Right ventricle myocardium superior (tissue), 1 donor: ENCODE data around the gene EVI5L. TPM values are rescaled to one million over a fixed set of nuclear protein-coding genes. Genes with fewer than 3 reads are reported as not detected.
"Not testable (repeated sequence)": the region's sequence is repeated elsewhere in the genome, so short reads cannot be mapped to it uniquely, and the experiment has no call there.

ENCODE experiments used
- ATAC-seq: fragments of 200-7000 bp; cut with Tn5 transposase; one replicate; pipeline ENCODE4 v1.9.1; 2020; ENCODE audit warnings: mild to moderate bottlenecking; ENCODE audit not compliant: poor library complexity
- DNase-seq: peaks from one replicate; pipeline ENCODE4 v3.0.0-alpha.2; 2020
- intact Hi-C: fragments of 100-400 bp; cut with DNase I; formaldehyde crosslinking; loops from one replicate; pipeline ENCODE4 v1.11.2; 2022
- total RNA-seq: library from RNA; stranded (reverse); fragmentation: NEBNext Ultra II Directional; extraction: Animal tissue kit (Norgen Biotek cat#: 25700); gene quantifications from one replicate; pipeline ENCODE4 v1.2.1, GENCODE V29; 2021
- donor health status: DM: no; HTN: yes; CAD: no; lungs with severe emphysema.

The EVI5L gene
- total RNA-seq, 1 donor from 2014 or later = 19.4 TPM

DNA sequence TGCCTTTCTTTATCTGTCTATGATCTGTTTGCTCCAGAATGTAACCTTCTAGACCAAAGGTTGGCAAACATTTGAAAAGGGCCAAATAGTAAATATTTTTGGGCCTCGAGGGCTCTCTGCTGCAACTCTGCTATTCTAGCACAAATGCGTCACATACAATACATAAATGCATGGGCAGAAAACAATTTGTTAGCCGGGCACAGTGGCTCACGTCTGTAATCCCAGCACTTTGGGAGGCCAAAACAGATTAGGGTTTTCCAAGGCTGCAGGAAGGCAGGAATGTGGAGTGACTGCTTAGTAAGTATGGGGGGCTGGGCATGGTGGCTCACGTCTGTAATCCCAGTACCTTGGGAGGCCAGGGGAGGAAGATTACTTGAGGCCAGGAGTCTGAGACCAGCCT is 21.9 kb upstream of the EVI5L start:
- ATAC-seq = no peak

DNA sequence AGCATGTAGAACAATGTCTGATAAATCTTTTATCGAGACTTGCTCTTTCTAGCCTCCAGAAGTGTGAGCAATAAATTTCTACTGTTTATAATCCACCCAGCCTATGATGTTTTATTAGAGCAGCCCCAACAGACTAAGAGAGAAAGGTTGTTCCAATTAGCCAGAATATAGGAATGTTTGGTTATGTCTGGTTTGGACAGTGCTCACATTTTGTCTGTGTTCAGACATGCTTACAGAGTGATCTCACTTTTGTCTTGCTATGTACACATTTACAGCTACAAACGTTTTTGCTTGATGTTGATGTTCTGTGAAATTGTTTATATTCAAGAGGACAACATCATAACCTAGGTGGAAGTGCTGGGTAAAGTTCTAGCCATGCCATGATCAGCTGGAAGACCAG is 18.0 kb upstream of the EVI5L start:
- ATAC-seq (no peak), DNase-seq (no peak)
- intact Hi-C loops = no loop called here

More for the DNA sequence above, 21.9 kb upstream of the EVI5L start:
- DNase-seq = no peak
- intact Hi-C loops = no loop called here

DNA sequence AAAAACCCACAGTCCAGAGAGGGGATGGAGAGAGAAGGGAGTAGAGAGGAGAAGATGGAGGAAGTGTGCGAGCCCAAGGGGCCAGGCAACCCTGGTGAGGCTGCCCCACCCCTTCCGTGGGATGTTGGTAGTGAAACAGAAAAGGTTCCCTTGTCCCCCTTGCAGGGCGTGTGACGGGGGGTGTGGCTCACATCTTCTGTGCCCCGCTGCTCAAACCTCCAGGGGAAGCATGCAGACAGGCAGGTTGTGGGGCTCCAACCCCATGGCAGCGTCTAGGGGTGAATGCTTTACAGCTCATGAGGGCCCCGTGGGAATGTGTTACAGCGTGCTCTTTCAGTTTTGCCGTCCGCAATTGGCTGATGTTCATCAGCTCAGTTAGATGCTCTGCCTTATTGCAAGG is 14.7 kb upstream of the EVI5L start:
- intact Hi-C loops = no loop called here
- no peak for DNase-seq
- ATAC-seq = no peak

DNA sequence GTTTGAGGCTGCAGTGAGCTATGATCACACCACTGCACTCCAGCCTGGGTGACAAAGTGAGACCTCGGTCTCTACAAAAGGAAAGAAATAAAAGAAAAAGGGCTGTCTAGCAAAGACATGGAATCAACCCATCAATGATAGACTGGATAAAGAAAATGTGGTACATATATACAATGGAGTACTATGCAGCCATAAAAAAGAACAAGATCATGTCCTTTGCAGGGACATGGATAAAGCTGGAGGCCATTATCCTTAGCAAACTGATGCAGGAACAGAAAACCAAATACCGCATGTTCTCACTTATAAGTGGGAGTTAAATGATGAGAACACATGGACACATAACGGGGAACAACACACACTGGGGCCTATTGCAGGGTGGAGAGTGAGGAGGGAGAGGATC is 14.0 kb upstream of the EVI5L start:
- ATAC-seq, DNase-seq, intact Hi-C loops: not testable (repeated sequence)

DNA sequence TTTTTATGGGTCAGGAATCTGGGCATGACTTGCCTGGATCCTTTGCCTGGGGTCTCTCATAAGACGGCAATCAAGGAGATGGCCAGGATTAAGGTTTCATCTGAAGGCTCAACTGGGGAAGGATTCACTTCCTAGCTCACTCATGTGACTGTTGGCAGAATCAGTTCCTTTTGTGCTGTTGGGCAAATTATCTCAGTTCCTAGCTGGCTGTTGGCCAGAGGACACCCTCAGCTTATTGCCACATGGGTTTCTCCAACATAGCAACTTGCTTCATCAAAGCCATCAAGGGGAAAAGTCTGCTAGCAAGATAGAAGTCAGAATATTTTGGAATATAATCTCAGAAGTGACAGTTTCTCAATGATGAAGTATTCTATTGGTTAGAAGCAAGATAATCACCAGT is 12.2 kb upstream of the EVI5L start:
- intact Hi-C loops = no loop called here

DNA sequence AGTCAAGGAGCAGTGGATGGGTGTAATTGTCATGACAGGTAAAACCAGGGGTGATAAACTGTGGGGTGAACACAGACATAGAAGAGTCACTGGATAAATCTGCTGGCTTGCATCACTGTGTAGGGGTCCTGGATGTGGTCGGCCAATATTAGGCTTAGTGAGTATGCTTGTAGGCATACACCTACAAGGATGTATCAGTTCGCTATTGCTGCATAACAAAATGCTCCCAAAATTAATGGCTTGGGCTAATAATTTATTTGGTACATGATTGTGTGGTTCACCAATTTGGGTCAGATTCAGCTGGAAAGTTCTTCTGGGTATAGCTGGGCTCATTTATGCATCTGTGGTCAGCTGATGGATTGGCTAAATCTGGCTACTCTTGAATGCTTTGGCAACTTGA is 11.2 kb upstream of the EVI5L start:
- intact Hi-C loops = no loop called here
- no peak for ATAC-seq
- DNase-seq = no peak

More for the DNA sequence above, 12.2 kb upstream of the EVI5L start:
- DNase-seq (no peak), ATAC-seq (no peak)

DNA sequence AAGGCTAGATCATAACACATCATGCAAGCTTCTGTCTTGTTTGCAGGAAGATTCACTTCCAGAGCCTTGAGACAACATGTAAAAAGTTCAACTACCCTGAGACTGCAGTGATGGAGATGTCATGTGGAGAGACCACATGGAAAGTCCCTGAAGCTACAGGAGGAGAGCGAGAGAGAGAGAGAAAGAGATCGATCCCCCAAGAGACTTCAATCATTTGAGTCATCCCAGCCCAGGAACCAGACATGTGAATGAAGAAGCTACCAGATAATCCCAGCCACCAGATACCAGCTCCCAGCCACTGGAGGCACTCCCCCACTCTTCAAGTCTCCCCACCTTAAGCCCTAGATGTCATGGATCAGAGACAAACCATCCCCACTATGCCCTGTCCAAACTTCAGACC is 10.7 kb upstream of the EVI5L start:
- no peak for ATAC-seq
- intact Hi-C loops = no loop called here
- DNase-seq = no peak

DNA sequence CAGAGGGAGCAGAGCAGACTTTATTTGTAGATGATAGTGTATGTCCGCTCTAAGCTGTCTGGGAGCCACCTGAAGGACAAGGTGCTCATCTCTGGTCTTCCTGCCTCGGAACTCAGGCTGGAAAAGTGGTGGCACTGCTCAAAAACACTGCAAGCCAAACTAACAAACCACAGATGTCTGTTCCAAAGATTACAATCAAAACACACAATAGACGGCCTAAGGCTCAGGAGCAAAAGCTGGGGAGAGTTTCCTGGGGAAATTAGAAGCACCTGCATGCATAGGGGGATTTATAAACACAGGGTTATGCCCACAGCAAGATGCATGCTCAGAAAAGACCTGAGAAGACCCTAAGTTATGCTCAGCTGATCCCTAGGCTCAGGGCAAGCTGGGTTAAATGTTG is 9.4 kb upstream of the EVI5L start:
- intact Hi-C loops = no loop called here
- DNase-seq (no peak), ATAC-seq (no peak)

DNA sequence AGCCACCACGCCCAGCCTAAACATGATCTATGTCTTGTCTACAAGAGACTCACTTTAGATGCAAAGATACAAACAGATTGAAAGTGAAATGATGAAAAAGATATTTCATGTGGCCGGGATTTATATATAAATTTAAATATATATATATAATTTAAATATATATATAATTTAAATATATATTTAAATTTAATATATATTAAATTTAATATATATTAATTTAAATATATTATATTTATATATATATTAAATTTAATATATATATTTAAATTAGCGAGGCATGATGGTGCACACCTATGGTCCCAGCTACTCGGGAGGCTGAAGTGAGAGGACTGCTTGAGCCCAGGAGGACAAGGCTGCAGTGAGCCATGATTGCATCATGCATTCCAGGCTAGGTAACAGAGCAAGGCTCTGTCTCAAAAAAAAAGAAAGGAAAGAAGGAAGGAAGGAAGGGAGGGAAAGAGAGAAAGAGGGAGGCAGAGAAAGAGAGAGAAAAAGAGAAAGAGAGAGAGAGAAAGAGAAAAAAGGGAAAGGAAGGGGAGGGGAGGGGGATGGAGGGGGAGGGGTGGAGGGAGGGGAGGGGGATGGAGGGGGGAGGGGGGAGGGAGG is 7.0 kb upstream of the EVI5L start:
- intact Hi-C loops = no loop called here
- DNase-seq (no peak), ATAC-seq (no peak)

DNA sequence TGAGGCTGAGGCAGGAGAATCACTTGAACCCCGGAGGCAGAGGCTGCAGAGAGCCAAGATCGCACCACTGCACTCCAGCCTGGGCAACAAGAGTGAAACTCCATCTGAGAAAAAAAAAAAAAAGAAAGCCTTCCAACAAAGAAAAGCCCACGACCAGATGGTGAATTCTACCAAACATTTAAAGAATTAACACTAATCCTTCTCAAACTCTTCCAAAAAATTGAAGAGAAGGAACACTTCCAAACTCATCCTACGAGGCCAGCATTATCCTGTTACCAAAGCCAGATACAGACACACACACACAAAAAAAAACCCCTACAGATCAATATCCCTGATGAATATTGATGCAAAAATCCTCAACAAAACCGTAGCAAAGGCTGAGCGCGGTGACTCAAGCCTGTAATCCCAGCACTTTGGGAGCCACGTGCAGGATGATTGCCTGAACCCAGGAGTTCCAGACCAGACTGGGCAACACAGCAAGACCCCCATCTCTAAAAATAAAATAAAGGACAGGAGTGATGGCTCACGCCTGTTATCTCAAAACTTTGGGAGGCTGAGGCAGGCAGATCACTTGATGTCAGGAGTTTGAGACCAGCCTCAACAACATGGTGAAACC is 6.2 kb upstream of the EVI5L start:
- DNase-seq = no peak
- intact Hi-C loops = no loop called here

DNA sequence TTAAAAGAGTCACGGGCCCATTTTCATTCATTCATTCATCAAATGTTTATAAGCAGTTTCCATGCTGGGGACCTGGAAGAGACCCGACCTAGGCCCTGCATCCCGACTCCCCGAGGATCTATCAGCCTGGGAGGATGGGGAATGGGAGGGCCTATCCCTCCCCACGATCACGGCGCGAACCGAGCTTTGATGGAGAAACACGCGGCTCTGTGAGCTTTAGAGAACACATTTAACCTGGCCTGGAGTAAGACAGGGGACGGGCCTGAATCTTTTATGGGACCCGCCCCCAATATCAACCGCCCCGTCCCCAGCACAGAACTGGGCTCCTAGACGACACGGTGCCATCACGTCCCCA is 875 bp upstream of the EVI5L start:
- no peak for ATAC-seq
- no peak for DNase-seq
- intact Hi-C loops = no loop called here

More for the DNA sequence above, 6.2 kb upstream of the EVI5L start:
- ATAC-seq = no peak

DNA sequence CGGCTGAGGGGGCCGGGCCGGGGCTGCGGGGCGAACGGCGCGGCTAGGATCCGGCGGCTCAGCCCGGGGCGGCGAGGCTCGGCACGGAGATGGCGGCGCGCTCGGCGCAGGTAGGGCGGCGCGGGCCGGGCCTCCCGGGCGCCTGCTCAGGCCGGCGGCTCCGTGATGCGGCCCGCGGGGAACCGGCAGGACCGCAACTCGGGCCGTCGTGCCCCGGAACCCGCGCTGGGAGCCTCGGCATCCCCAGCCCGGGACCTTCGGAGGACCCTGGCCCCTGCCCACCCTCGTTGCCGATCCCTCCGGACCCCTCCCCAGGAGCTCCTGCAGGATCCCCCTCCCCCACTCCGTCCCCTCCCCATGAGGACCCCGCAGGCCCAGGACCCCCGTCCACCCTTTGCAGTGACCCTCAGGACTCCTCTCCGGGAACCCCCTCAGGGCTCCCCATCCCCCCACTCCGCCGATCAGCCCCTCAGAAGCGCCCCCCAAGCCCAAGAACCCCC is 304 bp downstream of the EVI5L start:
- ATAC-seq = no peak
- DNase-seq = no peak
- intact Hi-C loops = no loop called here

DNA sequence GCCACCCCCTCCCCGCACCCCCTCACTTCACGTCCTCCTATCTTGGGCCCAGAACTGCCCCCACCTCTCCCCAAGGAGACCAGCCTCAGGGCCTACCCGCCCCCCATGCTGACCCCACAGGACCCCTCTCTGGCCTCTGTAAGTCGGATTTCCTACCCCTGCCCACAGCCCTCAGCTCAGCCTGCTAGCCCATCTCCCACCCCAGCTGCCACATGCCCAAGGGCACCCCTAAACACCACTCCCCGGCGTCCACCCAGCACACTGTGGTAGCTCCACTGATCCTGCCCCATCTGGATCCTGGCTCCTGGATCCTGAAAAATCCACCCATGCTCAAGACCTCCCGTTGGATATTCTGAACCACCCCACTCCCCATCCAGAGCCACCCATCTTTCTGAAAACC is 805 bp downstream of the EVI5L start:
- ATAC-seq = no peak
- DNase-seq = no peak
- intact Hi-C loops = no loop called here

DNA sequence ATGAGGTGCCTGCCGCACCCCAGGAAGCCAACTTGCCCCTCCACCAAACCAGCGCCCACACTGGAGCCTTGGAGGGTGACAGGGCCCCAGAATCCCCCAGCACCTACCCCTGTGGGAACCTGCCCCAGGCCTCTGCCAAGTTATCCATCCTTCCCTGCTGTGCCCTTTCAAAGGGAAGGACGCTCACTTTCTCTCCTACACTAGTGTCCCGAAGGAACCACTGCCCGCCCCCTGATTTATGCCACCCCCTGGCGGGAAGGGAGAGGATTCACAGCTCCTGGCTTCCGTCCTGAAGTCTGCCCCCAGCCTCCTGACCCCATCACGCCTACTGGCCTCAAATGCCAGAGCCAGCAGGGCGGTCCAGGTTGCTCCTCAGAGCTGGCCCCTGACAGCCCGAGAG is 1.4 kb downstream of the EVI5L start:
- DNase-seq (no peak), ATAC-seq (no peak)
- intact Hi-C loops = no loop called here

DNA sequence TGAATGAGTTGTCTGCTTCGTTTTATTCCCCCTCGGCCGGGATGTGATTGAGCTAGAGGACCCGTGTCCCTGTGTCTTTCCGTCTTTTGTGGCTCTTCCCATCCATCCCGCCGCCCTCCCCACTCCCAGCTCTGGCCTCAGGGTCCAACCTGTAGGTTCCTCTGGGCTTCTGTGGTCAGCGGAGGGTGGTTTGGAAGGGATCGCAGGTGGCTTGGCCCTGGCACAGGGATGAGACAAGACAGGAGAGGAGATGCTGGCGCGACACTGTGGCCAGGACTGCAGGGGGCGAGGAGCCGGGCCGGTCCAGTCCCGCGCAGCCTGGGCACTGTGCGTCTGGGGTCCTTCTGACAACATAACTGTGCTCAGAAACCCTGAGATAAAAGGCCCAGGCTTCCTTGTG is 2.0 kb downstream of the EVI5L start:
- intact Hi-C loops = no loop called here
- no peak for ATAC-seq
- DNase-seq = no peak

DNA sequence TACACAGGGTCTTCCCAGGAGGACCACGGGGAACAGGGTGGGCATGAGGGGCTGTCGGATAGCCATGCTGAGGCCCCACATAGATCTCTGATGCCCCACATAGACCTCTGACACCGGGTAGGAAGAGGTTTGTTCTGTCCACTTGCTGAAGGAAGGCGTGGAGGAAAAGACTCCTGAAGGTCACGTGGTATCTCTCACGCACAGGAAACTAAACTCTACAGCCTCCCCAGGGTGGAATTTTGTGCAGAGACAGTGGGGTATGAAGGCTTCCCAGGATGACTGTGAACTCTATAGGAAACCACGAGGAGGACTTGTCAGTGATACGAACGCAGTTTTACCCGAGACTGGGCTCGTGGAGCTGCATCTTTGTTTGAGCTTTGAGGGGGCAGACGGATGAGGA is 2.8 kb downstream of the EVI5L start:
- ATAC-seq (no peak), DNase-seq (no peak)
- intact Hi-C loops = no loop called here

DNA sequence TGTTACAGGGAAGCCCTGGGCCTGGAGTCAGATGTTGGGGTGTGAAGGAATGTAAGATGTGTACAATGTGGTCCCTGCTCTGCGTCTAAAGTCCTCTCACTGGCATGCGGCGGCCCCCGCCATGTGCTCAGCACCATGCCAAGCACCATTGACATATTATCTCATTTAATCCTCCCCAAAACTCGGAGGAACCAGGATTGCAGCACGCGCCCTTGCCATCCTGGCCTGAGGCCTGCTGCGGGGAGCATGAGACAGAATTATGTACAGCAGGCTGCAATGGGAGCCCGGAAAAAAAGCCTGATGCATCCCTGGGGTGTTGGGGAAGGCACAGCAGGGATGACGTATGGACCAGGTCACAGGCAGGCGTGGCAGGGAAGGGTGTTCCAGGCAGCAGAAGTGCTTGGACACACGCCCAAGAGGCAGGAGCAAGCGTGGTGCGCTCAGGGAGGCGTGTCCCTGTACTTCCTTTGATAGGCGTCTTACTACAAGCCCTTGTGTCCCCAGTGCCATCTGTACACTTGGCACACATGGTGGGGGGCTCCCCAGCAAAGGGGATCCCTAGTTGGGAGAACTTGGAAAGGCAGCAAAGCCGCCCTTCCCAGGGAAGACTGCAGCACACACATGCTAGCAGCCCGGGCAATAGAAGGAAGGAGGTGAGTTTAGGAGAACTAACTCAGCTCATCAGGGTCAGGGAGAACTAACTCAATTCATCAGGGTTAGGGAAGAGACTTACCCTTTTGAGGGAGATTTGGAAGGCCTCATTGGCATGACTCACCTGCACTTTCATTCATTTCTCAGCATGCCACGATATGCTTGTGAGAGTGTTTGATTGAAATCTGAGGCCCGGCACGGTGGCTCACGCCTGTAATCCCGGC is 3.4 kb downstream of the EVI5L start:
- peak; percentile 37 for ATAC-seq
- DNase-seq = peak; percentile 85
- intact Hi-C loops = no loop called here

DNA sequence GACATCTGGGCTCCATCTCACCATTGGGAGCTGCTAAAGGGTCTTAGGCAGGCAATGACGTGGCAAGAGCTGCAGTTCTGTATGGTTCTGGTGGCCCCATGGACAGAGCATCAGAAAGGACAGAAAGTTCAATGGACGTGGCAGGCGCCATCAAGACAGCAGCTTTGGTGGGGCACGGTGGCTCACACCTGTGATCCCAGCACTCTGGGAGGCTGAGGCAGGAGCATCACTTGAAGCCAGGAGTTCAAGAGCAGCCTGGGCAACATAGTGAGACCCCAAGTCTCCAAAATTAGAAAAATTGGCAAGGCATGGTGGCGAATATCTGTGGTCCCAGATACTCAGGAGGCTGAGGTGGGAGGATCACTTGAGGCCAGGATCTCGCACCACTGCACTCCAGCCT is 9.5 kb downstream of the EVI5L start:
- ATAC-seq (no peak), DNase-seq (no peak)
- intact Hi-C loops = no loop called here

DNA sequence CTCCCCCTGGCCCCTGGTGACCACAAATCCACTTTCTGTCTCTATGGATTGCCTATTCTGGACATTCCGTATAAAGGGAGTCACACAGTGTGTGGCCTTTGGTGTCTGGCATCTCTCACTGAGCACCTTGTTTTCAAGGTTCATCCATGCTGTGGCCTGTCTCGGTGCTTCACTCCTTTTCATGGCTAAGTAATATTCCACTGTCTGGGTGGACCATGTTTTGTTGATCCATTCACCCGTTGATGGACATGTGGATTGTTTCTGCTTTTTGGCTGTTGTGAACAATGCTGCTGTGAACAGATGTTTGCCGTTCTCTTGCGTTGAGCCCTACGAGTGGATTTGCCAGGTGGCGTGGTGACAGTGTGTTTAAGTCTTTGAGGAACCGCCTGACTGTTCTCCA is 10.6 kb downstream of the EVI5L start:
- no peak for DNase-seq
- ATAC-seq = no peak
- intact Hi-C loops = no loop called here
